PC-3 (cell line): Measurements from ENCODE around the gene DGKB. TPM values are rescaled to one million over a fixed set of nuclear protein-coding genes. Genes with fewer than 3 reads are reported as not detected.

Experiments used
- ATAC-seq: fragments of 200-7000 bp; cut with Tn5 transposase; 2 replicates; pipeline ENCODE4 v1.9.1; 2020; ENCODE audit warnings: mild to moderate bottlenecking, moderate library complexity
- BruUV-seq: library from RNA; stranded (reverse); fragments of 400-500 nt; replicated peaks from 2 replicates; lab custom pipeline; 2021; lab: Mats Ljungman, UMichigan
- CTCF ChIA-PET: fragments of 300-600 bp; sonication (Branson Sonifier 250); formaldehyde crosslinking; loops from one replicate; lab custom pipeline; 2022; ENCODE audit warnings: antibody characterized with exemption; lab: Charles Lee
- POLR2A ChIA-PET: fragments of 300-600 bp; sonication (Branson Sonifier 250); formaldehyde crosslinking; loops from one replicate; lab custom pipeline; 2022; ENCODE audit warnings: antibody characterized with exemption; ENCODE audit not compliant: unreplicated experiment; lab: Charles Lee
- DNase-seq: peaks from one replicate; pipeline ENCODE4 v3.0.0-alpha.2; 2015
- H2AFZ ChIP-seq: fragments of 300-600 bp; sonication (generic); 2 replicates; pipeline ENCODE4 v1.6.0; 2016; ENCODE audit warnings: antibody characterized with exemption, low read length
- H3F3A ChIP-seq: fragments of 300-600 bp; sonication (generic); one replicate; pipeline ENCODE4 v1.6.0; 2017; ENCODE audit warnings: antibody characterized with exemption, low read length, control low read depth, mild to moderate bottlenecking; ENCODE audit not compliant: unreplicated experiment
- H3K27ac ChIP-seq: fragments of 300-600 bp; sonication (generic); 2 replicates; pipeline ENCODE4 v1.5.1; 2016; ENCODE audit warnings: mild to moderate bottlenecking, low read length
- H3K27me3 ChIP-seq: fragments of 300-600 bp; sonication (generic); 2 replicates; pipeline ENCODE4 v1.6.1; 2016; ENCODE audit warnings: low read length, mixed read lengths
- H3K36me3 ChIP-seq: fragments of 300-600 bp; sonication (generic); 2 replicates; pipeline ENCODE4 v1.6.1; 2016; ENCODE audit warnings: low read depth, mixed run types, low read length, mixed read lengths
- H3K4me1 ChIP-seq: fragments of 300-600 bp; sonication (generic); 2 replicates; pipeline ENCODE4 v1.5.1; 2016; ENCODE audit warnings: low read length; ENCODE audit not compliant: insufficient read depth
- H3K4me2 ChIP-seq: fragments of 300-600 bp; sonication (generic); 2 replicates; pipeline ENCODE4 v1.6.0; 2016; ENCODE audit warnings: low read length
- H3K4me3 ChIP-seq: fragments of 300-600 bp; sonication (generic); 2 replicates; pipeline ENCODE4 v1.5.1; 2016; ENCODE audit warnings: mild to moderate bottlenecking, low read length, mixed read lengths
- H3K79me2 ChIP-seq: fragments of 300-600 bp; sonication (generic); 2 replicates; pipeline ENCODE4 v1.6.1; 2017; ENCODE audit warnings: low read length, mixed read lengths
- H3K9ac ChIP-seq: fragments of 300-600 bp; sonication (generic); 2 replicates; pipeline ENCODE4 v1.6.0; 2016; ENCODE audit warnings: mild to moderate bottlenecking, low read length
- H3K9me2 ChIP-seq: fragments of 300-600 bp; sonication (generic); replicated peaks from 2 replicates; pipeline ENCODE4 v1.6.1; 2016; ENCODE audit warnings: mixed run types, low read length, mixed read lengths
- H3K9me3 ChIP-seq: fragments of 300-600 bp; sonication (generic); 2 replicates; pipeline ENCODE4 v1.6.1; 2016; ENCODE audit warnings: low read length, mixed read lengths
- H4K20me1 ChIP-seq: fragments of 300-600 bp; sonication (generic); 2 replicates; pipeline ENCODE4 v1.6.1; 2016; ENCODE audit warnings: low read length, mixed read lengths
- EZH2 ChIP-seq: fragments of 300-600 bp; sonication (generic); IDR thresholded peaks from one replicate; pipeline ENCODE4 v1.6.1; 2017; ENCODE audit warnings: antibody characterized with exemption, mild to moderate bottlenecking, low read length; ENCODE audit not compliant: unreplicated experiment
- EZH2phosphoT487 ChIP-seq: fragments of 300-600 bp; sonication (generic); IDR thresholded peaks from 2 replicates; pipeline ENCODE4 v1.6.1; 2018; ENCODE audit warnings: mild to moderate bottlenecking, antibody characterized with exemption, low read length, borderline replicate concordance
- intact Hi-C: fragments of 100-400 bp; cut with micrococcal nuclease; formaldehyde crosslinking; loops from 2 replicates; pipeline ENCODE4 v1.9.0; 2023
- total RNA-seq: library from RNA; depleted of rRNA; stranded (reverse); fragments of >200 nt; gene quantifications from 2 replicates; pipeline ENCODE4 v1.2.3, GENCODE V29; 2014
- TF ChIP-seq, protein P1 (sequence below): fragments of 300-600 bp; sonication (generic); conservative IDR thresholded peaks from 2 replicates; pipeline ENCODE4 v1.5.1; 2017; ENCODE audit warnings: antibody characterized with exemption, low read depth, mild to moderate bottlenecking, low read length

The DGKB gene
- total RNA-seq, 1 experiment from 2014 or later = 0.15 TPM

GRCh38 chr7:14850039-14850438 lies 52.5 kb downstream of the DGKB start:
- POLR2A ChIA-PET = no interaction called here
- Histone ChIP-seq H2AFZ (no peak overlapping the region), H3K36me3 (no peaks in the 10 kb centered on the region), H3K79me2 (no peaks in the 10 kb centered on the region), H3K9me2 (no peaks in the 10 kb centered on the region), H3K27me3 (no peaks in the 10 kb centered on the region), H3K27ac (no peak overlapping the region), H3K4me3 (no peak overlapping the region), H3K4me2 (no peak overlapping the region), H3K9me3 (no peaks in the 10 kb centered on the region), H3K4me1 (no peaks in the 10 kb centered on the region), H3K9ac (no peak overlapping the region), H3F3A (no peaks in the 10 kb centered on the region), H4K20me1 (no peaks in the 10 kb centered on the region)
- CTCF ChIA-PET = no interaction called here
- ATAC-seq (no peak), DNase-seq (peak; percentile 20)
- TF ChIP-seq, protein P1, sequence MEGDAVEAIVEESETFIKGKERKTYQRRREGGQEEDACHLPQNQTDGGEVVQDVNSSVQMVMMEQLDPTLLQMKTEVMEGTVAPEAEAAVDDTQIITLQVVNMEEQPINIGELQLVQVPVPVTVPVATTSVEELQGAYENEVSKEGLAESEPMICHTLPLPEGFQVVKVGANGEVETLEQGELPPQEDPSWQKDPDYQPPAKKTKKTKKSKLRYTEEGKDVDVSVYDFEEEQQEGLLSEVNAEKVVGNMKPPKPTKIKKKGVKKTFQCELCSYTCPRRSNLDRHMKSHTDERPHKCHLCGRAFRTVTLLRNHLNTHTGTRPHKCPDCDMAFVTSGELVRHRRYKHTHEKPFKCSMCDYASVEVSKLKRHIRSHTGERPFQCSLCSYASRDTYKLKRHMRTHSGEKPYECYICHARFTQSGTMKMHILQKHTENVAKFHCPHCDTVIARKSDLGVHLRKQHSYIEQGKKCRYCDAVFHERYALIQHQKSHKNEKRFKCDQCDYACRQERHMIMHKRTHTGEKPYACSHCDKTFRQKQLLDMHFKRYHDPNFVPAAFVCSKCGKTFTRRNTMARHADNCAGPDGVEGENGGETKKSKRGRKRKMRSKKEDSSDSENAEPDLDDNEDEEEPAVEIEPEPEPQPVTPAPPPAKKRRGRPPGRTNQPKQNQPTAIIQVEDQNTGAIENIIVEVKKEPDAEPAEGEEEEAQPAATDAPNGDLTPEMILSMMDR = no peak
- no peak for TF ChIP-seq EZH2phosphoT487
- TF ChIP-seq EZH2 = no peak
- intact Hi-C loops = no loop called here
- BruUV-seq = no TSS peak

GRCh38 chr7:14846405-14846804 lies 56.1 kb downstream of the DGKB start:
- Histone ChIP-seq H4K20me1 (no peaks in the 10 kb centered on the region), H3F3A (no peaks in the 10 kb centered on the region), H3K27me3 (no peaks in the 10 kb centered on the region), H2AFZ (no peak overlapping the region), H3K36me3 (no peaks in the 10 kb centered on the region), H3K9ac (no peak overlapping the region), H3K4me1 (peaks cover 13% of the 10 kb centered on the region), H3K4me2 (no peak overlapping the region), H3K9me2 (0 out of 2 replicates have a peak, but pooled peaks cover 3% of the 10 kb centered on the region), H3K79me2 (no peaks in the 10 kb centered on the region), H3K9me3 (no peaks in the 10 kb centered on the region), H3K27ac (no peak overlapping the region), H3K4me3 (no peak overlapping the region)
- ChIA-PET CTCF (no interaction called here), POLR2A (no interaction called here)
- ATAC-seq (no peak), DNase-seq (no peak)
- no TSS peak for BruUV-seq
- TF ChIP-seq, protein P1 = no peak
- TF ChIP-seq EZH2 (no peak), EZH2phosphoT487 (no peak)
- intact Hi-C loops = no loop called here

GRCh38 chr7:14843755-14844154 lies 58.8 kb downstream of the DGKB start:
- intact Hi-C loops = no loop called here
- CTCF ChIA-PET = no interaction called here
- TF ChIP-seq EZH2 = no peak
- TF ChIP-seq, protein P1 = no peak
- TF ChIP-seq EZH2phosphoT487 = no peak

More at GRCh38 chr7:14843755-14844154, 58.8 kb downstream of the DGKB start:
- Histone ChIP-seq H3K79me2 (no peaks in the 10 kb centered on the region), H3K9me2 (0 out of 2 replicates have a peak, but pooled peaks cover 3% of the 10 kb centered on the region), H2AFZ (no peak overlapping the region), H3K4me3 (no peak overlapping the region), H3K9me3 (no peaks in the 10 kb centered on the region), H3K4me2 (no peak overlapping the region), H3K36me3 (no peaks in the 10 kb centered on the region), H3K4me1 (peaks cover 38% of the 10 kb centered on the region), H4K20me1 (no peaks in the 10 kb centered on the region), H3K9ac (no peak overlapping the region), H3K27me3 (no peaks in the 10 kb centered on the region), H3F3A (no peaks in the 10 kb centered on the region), H3K27ac (no peak overlapping the region)
- POLR2A ChIA-PET = no interaction called here
- BruUV-seq = no TSS peak
- ATAC-seq (no peak), DNase-seq (no peak)
